GM19025 (cell line): Measurements from ENCODE around the gene ADCY2.

ENCODE experiments used
- ATAC-seq: cut with Tn5 transposase; IDR thresholded peaks from one replicate; pipeline ENCODE4 v1.9.1; 2021; ENCODE audit warnings: mild to moderate bottlenecking, low read depth, moderate library complexity; ENCODE audit not compliant: unreplicated experiment

Gene ADCY2

GRCh38 chr5:7851617-7852289 lies 455.8 kb downstream of the ADCY2 start:
- no peak for ATAC-seq

DNA sequence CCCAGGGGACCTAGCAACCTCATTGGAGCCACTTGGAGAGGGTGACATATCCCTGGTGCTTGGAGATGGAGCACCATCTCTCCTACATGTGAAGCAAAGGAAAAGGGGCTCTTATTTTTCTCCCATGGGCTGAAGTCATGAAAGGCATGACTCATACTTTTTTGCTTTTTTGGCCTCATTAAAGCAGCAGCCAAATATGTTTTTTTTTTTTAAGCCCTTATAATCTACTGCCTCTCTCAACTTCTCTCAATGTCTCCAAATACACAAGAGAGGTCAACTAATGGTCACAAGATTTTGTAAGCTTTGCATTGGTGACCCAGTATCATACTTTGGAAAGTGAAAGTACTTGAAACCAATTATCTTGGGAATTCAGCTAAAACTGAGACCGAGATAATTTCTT lies 456.6 kb downstream of the ADCY2 start:
- no peak for ATAC-seq

GRCh38 chr5:7852988-7853387 lies 457.1 kb downstream of the ADCY2 start:
- ATAC-seq, result no peak

- ATAC-seq, result no peak
Observed at GRCh38 chr5:7855611-7856010, 459.7 kb downstream of the ADCY2 start.

DNA sequence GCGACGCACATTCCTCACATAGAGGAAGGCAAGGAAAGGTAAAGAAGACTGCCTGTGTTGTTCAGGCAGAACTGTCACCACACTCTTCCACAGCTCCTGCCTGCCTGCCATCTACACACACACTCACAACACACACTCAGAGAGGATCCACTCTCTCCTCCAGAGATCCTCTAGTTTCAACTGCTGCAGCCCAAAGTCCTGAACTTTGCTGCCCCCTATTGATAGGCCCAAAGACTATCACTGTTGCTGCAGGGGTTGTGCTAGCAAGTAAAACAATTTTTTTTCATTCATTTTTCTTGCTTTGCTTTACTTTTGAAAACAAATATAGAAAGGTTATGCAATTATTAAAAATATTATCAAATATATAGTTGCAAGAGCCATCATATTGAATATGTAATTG lies 460.9 kb downstream of the ADCY2 start:
- no peak for ATAC-seq

DNA sequence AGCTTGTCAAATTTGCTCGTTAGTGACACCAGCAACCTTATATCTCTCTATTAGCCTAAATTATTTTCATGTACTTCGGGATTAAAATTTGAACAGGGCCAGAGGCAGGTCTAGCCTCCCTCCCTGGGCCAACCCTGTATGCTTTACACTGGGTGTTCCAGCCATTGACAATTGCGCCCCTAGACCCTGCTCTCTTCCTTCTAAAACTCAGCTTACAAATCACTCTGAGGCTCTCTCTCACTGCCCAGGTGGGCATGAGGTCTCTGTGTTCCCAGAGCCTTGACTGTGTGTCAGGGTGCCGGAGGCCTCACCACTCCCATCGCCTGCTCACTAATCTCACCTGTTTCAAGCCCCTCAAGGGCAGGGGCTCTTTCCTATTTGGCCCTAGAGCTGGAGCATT lies 461.4 kb downstream of the ADCY2 start:
- no peak for ATAC-seq

GRCh38 chr5:7857926-7858632 lies 462.1 kb downstream of the ADCY2 start:
- ATAC-seq, result no peak

DNA sequence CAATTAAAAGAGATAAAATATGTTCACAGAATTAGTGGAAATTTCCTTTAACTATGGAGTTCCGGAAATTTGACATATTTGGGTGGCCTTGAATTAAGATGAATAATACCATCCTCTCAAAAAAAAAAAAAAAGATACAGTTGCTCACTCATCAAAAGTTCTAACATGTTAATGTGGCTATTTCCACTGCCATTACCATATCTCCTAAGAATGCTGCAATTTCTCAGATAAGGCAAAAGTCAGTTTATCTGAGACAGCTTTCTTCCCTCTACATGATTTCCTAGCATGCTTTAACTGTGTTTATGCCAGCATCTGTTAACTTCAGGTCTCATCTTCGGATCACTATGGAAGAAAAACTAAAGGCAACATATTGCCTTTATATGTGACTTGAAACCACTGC lies 470.3 kb downstream of the ADCY2 start:
- no peak for ATAC-seq

GRCh38 chr5:7867260-7867659 lies 471.3 kb downstream of the ADCY2 start:
- ATAC-seq, result no peak

DNA sequence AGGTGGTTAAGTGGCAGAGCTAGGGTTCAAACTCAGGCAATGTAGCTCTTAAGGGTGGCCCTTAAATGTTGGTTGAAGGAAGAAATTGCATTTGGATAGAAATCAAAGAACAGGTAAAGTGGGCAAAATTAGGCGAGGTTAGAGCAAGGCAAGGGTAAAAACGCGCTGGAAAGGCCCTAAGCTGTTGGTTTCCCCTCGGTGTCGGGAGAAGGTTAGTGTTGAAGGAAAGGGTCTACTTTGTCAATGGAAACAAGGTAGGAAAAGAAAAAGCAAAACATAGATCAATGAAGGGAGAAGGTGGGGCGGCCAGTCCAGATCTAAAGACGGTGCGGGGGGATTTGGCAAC lies 472.5 kb downstream of the ADCY2 start:
- ATAC-seq, result no peak

DNA sequence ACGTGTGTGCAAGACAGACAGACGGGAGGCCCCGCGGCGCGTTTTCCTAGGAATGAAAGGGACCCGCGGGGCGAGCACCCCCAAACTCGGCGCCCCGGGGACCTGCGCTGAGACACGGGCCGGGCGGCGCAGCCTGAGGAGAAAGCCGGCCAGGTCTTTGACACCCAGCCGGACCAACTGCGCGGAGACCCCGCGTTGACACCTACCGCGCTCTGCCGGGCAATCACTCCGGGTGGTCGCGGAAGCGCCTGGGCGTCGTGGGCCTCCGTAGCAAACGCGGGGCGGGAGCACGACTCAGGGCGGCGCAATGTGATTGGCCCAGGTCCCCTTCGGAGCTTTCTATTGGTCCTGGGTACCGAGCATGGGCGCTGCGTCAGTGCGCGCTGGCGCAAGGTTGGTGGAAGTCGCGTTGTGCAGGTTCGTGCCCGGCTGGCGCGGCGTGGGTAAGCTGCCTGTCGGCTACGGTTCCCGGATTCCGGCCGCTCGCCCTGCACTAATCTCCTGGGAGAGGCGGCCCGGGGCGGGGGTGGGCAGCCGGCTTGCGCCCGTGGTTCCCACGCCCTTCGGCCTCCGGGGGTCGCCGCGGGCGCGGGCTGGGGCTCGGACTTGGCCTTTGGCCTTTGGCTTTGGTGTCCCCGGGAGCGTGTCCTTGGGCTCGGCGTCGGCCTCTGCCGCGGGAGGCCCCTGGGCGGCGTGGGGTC lies 473.0 kb downstream of the ADCY2 start, which contains the start of the genes FASTKD3 and MTRR:
FASTKD3 (minus strand) TSS at position 259 of the 701 bp plus-strand sequence. CDS start 948 bp downstream, outside the sequence.
MTRR (plus strand) TSS at position 376 of the 701 bp plus-strand sequence. CDS start 1,647 bp downstream, outside the sequence.
- peak; percentile 98 for ATAC-seq

DNA sequence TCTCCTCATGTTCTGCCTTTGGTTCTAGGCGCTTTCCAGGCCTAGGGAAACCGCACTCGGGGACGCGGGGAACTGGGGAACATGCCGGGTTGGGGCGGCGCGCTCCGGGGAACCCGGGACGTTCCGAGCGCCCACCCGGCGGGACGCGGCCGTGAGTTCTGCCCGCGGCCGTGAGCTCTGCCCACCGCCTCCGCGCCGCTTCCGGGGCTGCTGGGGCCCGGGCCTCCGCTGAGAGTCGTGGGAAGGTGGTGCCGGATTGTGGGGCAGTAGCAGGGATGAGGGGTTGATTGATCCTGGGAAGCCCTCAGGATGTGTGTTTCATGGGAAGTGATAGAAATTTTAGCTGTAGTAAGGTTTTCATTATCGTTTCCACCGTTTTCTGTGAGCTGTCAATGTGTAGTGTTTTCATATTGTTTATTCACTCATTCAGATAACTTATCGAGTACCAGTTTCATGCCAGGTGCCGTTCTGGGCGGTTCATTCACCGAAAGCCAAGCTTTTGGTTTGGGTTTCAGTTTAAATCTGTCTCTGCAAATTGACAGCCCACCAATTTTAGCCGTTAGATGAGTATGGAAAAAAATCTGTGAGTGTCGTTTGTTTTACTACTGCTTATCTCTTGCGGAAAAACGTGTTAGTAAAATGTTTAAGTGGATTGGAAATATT lies 473.7 kb downstream of the ADCY2 start:
- ATAC-seq, result peak; percentile 26

- no peak for ATAC-seq
Observed at GRCh38 chr5:7871653-7872052, 475.7 kb downstream of the ADCY2 start.

DNA sequence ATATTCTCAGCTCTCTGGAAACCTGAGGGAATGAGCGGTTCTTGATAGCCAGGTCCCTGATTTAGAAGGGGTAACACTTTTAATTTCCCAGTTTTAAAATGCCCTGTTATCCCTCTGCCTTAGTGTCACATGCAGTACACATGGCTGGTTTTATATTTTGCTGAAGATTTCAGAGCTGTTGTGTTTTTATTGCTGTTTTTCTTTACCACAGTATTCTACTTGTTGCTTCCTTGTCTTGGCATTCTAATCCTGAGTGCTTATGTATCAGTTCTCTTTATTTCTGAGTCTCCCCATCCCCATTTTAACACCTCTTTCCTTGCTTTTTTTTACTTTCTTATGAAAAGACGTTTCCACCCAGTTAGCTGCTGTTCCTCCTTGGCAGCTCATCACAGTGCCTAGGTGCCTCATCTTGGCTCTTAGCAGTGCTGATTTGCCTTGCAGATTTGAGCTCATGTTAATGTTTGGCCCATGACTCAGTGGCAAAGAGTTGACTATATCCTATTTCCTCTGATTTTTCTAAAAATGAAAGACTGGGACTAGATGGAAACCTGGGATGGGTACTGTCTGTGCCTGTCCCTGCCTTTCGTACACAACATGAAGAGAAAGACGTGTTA lies 476.7 kb downstream of the ADCY2 start:
- no peak for ATAC-seq

DNA sequence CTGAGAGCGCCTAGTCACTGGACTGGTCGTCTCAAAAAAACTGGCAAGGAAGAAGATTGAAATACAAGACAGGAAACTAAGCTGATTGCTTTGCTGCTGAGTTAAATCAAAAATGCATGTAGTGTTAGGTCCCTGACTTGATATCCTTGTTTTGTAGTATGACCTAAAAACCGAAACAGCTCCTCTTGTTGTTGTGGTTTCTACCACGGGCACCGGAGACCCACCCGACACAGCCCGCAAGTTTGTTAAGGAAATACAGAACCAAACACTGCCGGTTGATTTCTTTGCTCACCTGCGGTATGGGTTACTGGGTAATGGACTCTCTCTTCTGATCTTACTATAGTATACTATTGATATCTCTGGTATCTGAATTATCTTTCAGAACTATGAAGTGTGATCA lies 477.3 kb downstream of the ADCY2 start:
- no peak for ATAC-seq

DNA sequence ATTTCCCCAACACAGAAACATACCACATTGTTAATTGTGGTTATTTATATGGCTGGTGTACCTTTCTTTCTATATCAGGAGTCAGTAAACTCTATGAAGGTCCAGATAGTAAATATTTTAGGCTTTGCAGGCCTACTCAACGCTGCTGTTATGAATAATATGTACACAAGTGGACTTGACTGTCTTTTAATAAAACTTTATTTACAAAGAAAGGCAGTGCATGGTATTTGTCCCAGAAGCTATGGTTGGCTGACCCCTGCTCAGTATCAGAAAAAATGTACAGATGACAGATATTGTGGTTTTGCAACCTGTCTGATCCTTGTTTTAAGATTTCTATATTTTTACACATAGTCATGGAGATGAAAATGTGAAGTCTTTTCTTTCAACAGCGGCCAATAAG lies 478.7 kb downstream of the ADCY2 start:
- no peak for ATAC-seq

DNA sequence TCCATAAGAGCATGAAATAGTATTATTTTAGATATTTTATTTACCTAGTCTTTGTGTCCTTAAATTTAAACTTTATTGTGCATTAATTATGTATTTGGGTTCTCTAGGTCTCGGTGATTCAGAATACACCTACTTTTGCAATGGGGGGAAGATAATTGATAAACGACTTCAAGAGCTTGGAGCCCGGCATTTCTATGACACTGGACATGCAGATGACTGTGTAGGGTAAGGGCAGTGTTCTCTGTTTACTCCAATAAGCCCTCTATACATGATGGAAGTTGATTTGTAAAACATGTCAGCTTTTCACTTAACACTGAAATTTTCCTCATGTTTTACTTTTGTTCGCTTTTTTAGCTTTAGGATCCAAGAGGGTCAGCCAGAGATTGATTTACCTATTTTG lies 479.2 kb downstream of the ADCY2 start:
- no peak for ATAC-seq

DNA sequence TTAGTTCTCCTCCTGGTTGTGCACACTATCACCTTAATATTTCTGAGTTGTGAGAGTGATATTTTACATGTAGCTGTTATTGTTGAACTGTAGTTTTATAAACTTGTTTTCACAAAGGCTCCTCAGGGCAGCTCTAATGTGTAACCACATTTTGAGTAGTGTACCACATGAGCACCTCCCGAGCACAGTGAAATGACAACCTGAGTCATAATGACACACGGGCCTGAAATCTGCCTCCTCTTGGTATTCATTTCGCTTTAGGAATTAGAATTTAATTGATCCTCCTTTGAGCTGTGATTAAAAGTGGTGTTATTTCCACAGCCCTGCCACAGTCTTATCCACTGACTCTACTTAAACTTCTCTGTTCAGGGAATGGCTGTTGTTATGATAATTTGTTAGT lies 480.9 kb downstream of the ADCY2 start:
- ATAC-seq, result no peak

- ATAC-seq, result no peak
Observed at GRCh38 chr5:7877851-7878250, 481.9 kb downstream of the ADCY2 start.

- ATAC-seq, result peak; percentile 90
Observed at GRCh38 chr5:7878381-7878873, 482.5 kb downstream of the ADCY2 start.
